HEK293 (cell line): ENCODE measurements around the gene UST.

Experiments
- CTCF ChIP-seq: fragments of 450-650 bp; formaldehyde crosslinking; IDR thresholded peaks from 2 replicates; pipeline ENCODE4 v1.5.1; 2016; ENCODE audit warnings: missing biosample characterization, missing genetic modification characterization
- ZNF175 ChIP-seq: fragments of 450-650 bp; formaldehyde crosslinking; IDR thresholded peaks from 2 replicates; pipeline ENCODE4 v1.5.1; 2016; ENCODE audit warnings: missing biosample characterization, missing genetic modification characterization
- ZNF549 ChIP-seq: fragments of 450-650 bp; IDR thresholded peaks from 2 replicates; pipeline ENCODE4 v1.5.1; 2018; ENCODE audit warnings: missing biosample characterization, missing genetic modification characterization, mild to moderate bottlenecking, inconsistent platforms, moderate library complexity

DNA sequence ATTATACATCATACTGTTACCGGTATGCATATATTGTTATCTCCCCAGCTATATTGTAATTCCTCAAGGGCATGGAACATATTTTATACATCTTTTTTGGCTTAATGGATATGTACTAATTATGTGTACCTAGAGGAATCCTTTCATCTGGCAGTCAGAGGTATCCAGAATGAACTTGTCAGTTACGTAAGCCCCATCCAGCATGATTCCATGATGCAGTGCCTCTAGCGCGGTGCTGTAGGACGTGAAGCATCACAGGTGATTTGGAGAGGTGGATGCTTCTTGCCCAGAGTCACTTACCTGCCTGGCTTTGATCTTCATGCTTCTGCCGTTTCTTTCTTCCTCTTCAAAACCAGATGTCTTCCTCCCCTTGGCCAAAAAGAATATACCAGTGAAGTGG is 159.1 kb downstream of the UST start:
- TF ChIP-seq ZNF549: no peak
- no peak for TF ChIP-seq CTCF
- TF ChIP-seq ZNF175 (tag by site-specific recombination): no peak
